Stimulated activated CD4-positive, alpha-beta T cell treated with anti-CD3 and anti-CD28 coated beads, TNF-alpha, amount 100 ng/mL, for 24 hours (primary cell): Measurements from ENCODE around the gene CRELD1.
A peak's percentile ranks its signal among the peaks of the same experiment; 100 is the strongest.

Source experiments
- DNase-seq, 3 experiments: peaks; one replicate each; pipeline ENCODE4 v3.0.0-alpha.2; 2020; ENCODE audit warnings: low read depth in 3 of 3

CRELD1 gene

GRCh38 chr3:9903238-9903624 is 30.4 kb upstream of the CRELD1 start:
- DNase-seq: no peak

GRCh38 chr3:9903904-9904303 is 29.7 kb upstream of the CRELD1 start:
- DNase-seq: no peak

GRCh38 chr3:9906480-9906879 is 27.2 kb upstream of the CRELD1 start:
- no peak for DNase-seq

DNA sequence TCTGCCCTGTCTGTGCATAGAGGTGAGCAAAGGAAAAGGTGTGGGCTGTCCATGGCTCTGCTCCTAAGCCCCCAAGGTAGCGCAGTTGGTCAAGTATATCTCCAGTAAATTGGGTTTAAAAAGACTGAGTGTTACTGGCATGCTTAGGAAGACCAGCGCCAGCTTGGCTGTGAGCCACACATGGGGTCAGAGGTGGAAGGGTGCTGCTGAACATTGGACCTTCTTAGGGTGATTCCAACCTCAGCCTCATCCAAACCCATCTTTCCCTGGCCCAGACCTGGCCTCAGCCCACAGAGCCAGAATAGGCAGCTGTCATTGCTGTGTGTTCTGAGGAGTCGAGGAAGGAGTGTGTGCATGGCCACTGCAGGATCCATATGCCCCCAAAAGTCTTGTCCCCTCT is 25.3 kb upstream of the CRELD1 start:
- DNase-seq: no peak

GRCh38 chr3:9909221-9910013 is 24.2 kb upstream of the CRELD1 start:
- no peak for DNase-seq

DNA sequence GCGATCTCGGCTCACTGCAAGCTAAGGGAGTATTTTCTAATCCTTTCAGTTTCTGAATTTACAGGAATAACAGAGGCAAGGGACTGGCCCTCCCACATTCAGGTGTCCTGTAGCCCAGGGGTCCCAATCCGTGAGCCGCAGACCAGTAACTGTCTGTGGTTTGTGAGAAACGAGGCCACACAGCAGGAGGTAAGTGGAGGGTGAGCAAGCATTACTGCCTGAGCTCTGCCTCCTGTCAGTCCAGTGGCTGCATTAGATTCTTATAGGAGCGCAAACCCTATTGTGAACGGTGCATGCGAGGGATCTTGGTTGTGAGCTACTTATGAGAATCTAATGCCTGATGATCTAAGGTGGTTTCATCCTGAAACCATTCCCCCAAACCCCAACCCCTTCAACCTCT is 21.8 kb upstream of the CRELD1 start:
- DNase-seq: no peak

DNA sequence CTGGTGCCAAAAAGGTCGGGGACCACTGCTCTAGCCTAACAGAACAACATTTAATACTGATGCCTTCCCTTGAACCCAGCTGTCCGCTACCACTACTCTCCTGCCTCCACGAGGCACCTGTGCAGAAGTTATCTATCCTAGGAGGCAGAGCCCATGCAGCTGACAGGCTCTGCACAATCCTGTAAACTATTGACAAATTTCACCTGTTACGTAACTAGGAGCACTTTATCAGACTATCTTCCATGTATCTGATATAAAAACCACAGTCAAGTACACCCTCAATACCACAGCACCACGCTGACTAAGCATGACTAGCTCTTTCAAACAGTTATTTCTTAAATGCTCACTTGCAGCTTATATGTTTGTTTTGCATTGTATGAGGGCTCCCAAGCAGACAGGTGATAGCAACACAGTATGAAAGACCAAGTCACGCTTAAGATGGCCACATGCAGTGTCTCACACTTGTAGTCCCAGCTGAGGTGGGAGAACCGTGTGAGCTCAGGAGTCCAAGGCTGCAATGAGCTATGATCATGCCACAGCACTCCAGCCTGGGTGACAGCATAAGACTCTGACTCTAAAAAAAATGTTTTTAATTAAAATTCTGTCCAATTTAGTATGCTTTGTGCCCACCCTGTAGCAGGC is 21.2 kb upstream of the CRELD1 start:
- no peak for DNase-seq

- DNase-seq: no peak
Measured at GRCh38 chr3:9913601-9914000, 20.0 kb upstream of the CRELD1 start.

- DNase-seq: no peak
Measured at GRCh38 chr3:9914011-9914410, 19.6 kb upstream of the CRELD1 start.

DNA sequence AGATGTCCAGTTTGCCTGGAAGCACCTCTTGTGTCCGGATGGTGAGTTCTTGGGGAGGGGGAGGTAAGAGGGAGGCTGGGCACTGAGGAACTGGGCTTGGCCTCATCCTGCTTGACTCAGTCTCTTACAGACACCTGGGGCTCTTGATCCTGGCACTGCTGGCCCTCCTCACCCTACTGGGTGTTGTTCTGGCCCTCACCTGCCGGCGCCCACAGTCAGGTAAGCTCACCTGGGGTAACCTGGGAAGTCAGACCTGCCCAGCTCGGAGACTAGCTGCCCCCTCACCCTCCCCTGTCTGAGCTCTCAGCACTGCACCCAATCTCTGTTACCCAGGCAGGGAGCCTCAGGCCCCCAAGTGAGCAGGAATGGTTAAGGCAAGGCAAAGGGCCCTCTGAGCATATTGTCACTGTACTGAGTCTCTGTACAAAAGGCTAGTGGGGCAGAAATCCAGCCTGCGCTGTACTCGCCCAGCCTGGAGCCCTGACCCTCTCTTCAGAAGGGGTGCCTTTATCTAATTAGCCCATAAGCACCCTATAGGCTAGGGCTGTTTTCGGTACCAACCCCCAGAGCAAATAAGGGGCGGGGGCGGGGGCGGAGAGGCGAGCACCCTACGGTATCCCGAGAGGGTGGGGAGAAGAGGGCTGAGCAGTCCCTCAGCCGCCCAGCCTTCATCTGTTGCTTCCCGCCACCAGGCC is 18.9 kb upstream of the CRELD1 start:
- peak in 1 of 3 experiments; percentile 43 for DNase-seq

- DNase-seq: peak in 1 of 3 experiments; percentile 27
Measured at GRCh38 chr3:9915254-9916141, 18.1 kb upstream of the CRELD1 start.

- DNase-seq: no peak
Measured at GRCh38 chr3:9916346-9916733, 17.3 kb upstream of the CRELD1 start.

DNA sequence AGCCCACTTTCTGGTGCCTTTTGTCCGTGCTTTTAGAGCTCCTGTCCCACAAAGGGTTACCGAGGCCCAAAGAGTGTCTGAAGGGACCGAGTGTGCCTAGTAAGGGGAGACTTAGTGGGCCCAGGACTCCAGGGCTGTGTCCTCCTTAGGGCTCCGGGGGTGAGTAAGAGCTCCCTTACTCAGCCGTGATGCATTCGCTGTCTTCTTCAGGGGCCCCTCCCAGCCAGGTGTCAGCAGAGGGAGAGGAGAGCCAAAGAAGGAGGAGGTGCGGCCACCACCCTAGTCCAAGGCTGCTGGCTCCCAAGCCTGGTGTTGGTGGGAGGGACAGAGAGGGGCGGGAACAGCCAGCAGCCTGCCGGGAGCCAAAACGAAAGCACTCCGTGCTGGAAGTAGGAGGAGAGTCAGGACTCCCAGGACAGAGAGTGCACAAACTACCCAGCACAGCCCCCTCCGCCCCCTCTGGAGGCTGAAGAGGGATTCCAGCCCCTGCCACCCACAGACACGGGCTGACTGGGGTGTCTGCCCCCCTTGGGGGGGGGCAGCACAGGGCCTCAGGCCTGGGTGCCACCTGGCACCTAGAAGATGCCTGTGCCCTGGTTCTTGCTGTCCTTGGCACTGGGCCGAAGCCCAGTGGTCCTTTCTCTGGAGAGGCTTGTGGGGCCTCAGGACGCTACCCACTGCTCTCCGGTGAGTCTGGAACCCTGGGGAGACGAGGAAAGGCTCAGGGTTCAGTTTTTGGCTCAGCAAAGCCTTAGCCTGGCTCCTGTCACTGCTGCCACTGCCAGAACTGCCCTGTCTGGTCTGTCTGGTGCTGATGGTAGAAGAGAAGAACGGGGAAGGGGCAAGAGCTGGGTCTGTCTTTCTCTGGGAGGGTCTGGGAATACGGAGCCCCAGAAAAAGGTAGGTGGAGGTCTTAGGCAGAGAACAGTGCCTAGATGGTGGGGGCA is 16.6 kb upstream of the CRELD1 start, which contains the start of gene IL17RC:
TSS of gene IL17RC (plus strand) at position 365 of the 947 bp plus-strand sequence. CDS start at position 583, 218 bp downstream.
- DNase-seq: peak in 1 of 3 experiments; percentile 44

DNA sequence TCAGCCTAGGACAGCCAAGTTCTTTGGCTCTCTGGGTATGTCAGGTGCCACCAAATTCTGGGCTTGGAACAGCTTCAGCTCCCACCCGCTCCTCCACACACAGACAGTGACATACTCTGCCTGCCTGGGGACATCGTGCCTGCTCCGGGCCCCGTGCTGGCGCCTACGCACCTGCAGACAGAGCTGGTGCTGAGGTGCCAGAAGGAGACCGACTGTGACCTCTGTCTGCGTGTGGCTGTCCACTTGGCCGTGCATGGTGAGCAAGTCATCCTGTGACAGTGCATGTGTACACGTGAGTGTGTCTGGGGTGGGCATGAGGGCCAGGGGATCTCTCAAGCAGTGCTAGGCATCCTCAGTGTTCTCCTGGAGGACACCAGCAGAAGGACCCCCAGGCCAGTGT is 15.8 kb upstream of the CRELD1 start:
- no peak for DNase-seq

DNA sequence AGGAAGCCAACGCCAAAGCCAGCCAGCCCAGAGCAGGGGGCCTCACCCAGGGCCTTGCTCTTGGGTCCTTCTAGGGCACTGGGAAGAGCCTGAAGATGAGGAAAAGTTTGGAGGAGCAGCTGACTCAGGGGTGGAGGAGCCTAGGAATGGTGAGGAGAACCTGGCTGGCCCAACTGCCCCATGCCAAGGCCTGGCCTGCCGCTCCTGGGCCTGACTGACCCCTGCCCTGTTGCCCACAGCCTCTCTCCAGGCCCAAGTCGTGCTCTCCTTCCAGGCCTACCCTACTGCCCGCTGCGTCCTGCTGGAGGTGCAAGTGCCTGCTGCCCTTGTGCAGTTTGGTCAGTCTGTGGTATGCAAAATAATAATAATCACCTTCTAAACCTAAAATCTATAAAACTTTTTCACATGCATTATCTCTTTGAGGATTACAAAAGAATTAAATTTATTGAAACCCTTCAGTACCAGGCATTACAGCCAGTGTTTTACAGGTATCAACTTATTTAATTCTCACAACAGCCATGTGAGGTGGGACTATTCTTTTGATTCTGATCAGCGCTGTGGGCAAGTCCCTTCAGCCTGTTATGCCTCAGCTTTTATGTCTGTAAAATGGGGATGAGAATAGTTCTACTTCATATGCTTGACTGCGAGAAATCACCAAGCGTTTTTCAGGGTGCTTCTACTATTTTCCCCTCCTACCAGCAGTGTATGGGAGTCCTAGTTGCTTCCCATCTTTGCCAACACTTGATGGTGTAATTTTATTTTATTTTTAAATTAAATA is 15.2 kb upstream of the CRELD1 start:
- no peak for DNase-seq

DNA sequence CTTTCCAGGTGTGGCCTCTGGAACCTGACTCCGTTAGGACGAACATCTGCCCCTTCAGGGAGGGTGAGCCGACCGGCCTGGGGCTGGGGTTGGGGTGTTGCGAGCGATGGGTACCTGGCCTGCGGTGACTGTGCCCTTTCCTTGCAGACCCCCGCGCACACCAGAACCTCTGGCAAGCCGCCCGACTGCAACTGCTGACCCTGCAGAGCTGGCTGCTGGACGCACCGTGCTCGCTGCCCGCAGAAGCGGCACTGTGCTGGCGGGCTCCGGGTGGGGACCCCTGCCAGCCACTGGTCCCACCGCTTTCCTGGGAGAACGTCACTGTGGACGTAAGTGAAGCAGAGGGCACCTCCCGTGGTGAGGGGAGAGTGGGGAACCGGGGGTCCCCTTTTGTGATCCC is 5.5 kb upstream of the CRELD1 start:
- DNase-seq: no peak

DNA sequence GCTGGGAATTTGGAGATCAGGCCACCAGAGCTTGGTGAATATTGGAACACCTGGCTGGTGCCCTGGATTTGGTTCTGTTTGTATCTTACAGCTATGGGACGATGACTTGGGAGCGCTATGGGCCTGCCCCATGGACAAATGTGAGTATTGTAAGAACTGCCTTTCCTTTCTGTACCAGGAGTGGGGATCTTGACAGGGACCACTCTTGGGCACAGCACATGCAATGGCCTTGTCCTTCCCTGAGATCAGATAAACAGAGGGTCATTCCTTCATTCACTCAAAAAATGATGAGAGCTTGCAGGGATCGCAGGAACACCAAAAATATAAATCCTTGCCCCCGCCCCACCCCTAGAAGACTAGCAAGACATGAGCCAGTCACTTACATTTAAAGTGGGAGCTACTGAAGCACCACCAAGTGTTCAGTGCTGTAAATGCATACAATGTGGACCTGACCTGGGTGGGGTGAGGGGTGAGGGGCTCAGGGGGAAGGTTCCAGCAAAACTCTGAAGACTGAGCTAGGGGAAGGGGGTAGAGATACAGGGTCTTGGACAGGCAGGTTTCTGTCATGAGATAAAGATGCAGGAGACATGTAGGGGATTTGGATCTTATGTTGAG is 2.7 kb upstream of the CRELD1 start:
- no peak for DNase-seq

DNA sequence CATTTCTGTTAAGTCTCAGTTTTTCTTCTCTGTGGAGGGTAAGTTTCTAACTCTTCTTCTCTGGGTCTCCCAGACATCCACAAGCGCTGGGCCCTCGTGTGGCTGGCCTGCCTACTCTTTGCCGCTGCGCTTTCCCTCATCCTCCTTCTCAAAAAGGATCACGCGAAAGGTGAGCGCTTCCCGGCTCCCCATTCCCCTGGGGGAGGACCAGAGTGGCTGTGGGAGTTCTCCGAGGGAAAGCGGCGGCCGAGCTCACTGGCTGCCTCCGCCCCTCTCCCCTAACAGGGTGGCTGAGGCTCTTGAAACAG is 1.1 kb upstream of the CRELD1 start:
- DNase-seq: no peak

DNA sequence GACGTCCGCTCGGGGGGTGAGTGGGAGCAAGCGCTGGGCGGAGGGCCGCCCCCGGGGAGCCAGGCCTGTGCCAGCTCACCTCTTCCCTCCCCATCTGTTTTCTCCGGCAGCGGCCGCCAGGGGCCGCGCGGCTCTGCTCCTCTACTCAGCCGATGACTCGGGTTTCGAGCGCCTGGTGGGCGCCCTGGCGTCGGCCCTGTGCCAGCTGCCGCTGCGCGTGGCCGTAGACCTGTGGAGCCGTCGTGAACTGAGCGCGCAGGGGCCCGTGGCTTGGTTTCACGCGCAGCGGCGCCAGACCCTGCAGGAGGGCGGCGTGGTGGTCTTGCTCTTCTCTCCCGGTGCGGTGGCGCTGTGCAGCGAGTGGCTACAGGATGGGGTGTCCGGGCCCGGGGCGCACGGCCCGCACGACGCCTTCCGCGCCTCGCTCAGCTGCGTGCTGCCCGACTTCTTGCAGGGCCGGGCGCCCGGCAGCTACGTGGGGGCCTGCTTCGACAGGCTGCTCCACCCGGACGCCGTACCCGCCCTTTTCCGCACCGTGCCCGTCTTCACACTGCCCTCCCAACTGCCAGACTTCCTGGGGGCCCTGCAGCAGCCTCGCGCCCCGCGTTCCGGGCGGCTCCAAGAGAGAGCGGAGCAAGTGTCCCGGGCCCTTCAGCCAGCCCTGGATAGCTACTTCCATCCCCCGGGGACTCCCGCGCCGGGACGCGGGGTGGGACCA is 632 bp upstream of the CRELD1 start:
- peak; percentile 79 to 90 (median 85) for DNase-seq
